Measurements from ENCODE around the gene DYNLT1.

GRCh38 chr6:158589366-158589765 is 55.2 kb downstream of the DYNLT1 start:
- TF ChIP-seq HDGF (IDR thresholded peaks at IDR 0.05; ENCODE audit: borderline replicate concordance) (no peak), ELF4 (IDR thresholded peaks at IDR 0.05) (no peak), BHLHE40 (IDR thresholded peaks at IDR 0.05; ENCODE audit: borderline replicate concordance) (no peak), LEF1 (IDR thresholded peaks at IDR 0.05; ENCODE audit: borderline replicate concordance) (no peak), SUZ12 (IDR thresholded peaks at IDR 0.05) (no peak), TARDBP (IDR thresholded peaks at IDR 0.05) (no peak)

All from HEK293T (cell line).